H1 (cell line): ENCODE data around the gene ABCC4. TPM values are rescaled to one million over a fixed set of nuclear protein-coding genes. Genes with fewer than 3 reads are reported as not detected.

Experiments
- CTCF ChIA-PET: fragments of 300-600 bp; sonication (Branson Sonifier 250); formaldehyde crosslinking; loops from one replicate; lab custom pipeline; 2021; ENCODE audit not compliant: partially characterized antibody; lab: Charles Lee
- POLR2A ChIA-PET: fragments of 300-600 bp; sonication (Branson Sonifier 250); formaldehyde crosslinking; loops from one replicate; lab custom pipeline; 2021; ENCODE audit warnings: inconsistent platforms; ENCODE audit not compliant: partially characterized antibody; lab: Charles Lee
- DNase-seq, 2 experiments: peaks; one replicate each; pipeline versions ENCODE4 v3.0.0 to v3.0.0-alpha.2; 2010 to 2022; ENCODE audit warnings: low spot score in 2 of 2, low read depth in 1 of 2, mixed read lengths in 1 of 2
- FAIRE-seq: peaks from 2 replicates; lab custom pipeline; 2011; peaks lifted over from hg19 to GRCh38; lab: Jason Lieb, UNC
- H2AFZ ChIP-seq: 2 replicates; pipeline ENCODE4 v1.8.1; 2012; ENCODE audit warnings: low read length, inconsistent platforms
- H2AK5ac ChIP-seq: 2 replicates; pipeline ENCODE4 v1.6.1; 2013; ENCODE audit warnings: low read depth, low read length
- H2BK120ac ChIP-seq: replicated peaks from 2 replicates; pipeline ENCODE3; 2013; ENCODE audit warnings: low read depth, low read length, inconsistent platforms
- H2BK12ac ChIP-seq: 2 replicates; pipeline ENCODE4 v1.6.1; 2013; ENCODE audit warnings: low read depth, low read length
- H2BK15ac ChIP-seq: 2 replicates; pipeline ENCODE4 v1.6.1; 2013; ENCODE audit warnings: low read length
- H2BK20ac ChIP-seq: 2 replicates; pipeline ENCODE4 v1.6.1; 2013; ENCODE audit warnings: low read length
- H2BK5ac ChIP-seq: 2 replicates; pipeline ENCODE4 v1.6.1; 2013; ENCODE audit warnings: low read depth, low read length
- H3K14ac ChIP-seq: 2 replicates; pipeline ENCODE4 v1.6.1; 2013; ENCODE audit warnings: inconsistent platforms; ENCODE audit not compliant: insufficient read length
- H3K18ac ChIP-seq: 2 replicates; pipeline ENCODE4 v1.6.1; 2013; ENCODE audit warnings: low read length; ENCODE audit errors: extremely low read depth
- H3K23ac ChIP-seq: 2 replicates; pipeline ENCODE4 v1.6.1; 2013; ENCODE audit warnings: inconsistent platforms; ENCODE audit not compliant: insufficient read length
- H3K23me2 ChIP-seq: 2 replicates; pipeline ENCODE4 v1.6.1; 2013; ENCODE audit warnings: low read depth, low read length
- H3K27ac ChIP-seq: 2 replicates; pipeline ENCODE4 v1.6.1; 2011; ENCODE audit warnings: low read depth, low read length, inconsistent platforms
- H3K27me3 ChIP-seq, 4 experiments: replicated peaks in 1 of 4; 1 replicate in 1 of 4; 2 replicates in 3 of 4; pipeline versions ENCODE4 v1.6.1 to v1.8.1; 2011 to 2013; ENCODE audit warnings: low read length in 3 of 4, mild to moderate bottlenecking in 3 of 4, inconsistent platforms in 2 of 4, mixed read lengths in 2 of 4, moderate library complexity in 1 of 4; ENCODE audit not compliant: control insufficient read depth in 3 of 4, insufficient read depth in 3 of 4; ENCODE audit errors: extremely low read depth in 1 of 4
- H3K36me3 ChIP-seq, 4 experiments: 2 replicates each; pipeline versions ENCODE4 v1.6.1 to v1.8.1; 2011 to 2013; ENCODE audit warnings: mild to moderate bottlenecking in 4 of 4, low read length in 3 of 4, moderate library complexity in 2 of 4, control low read depth in 1 of 4, inconsistent platforms in 1 of 4; ENCODE audit not compliant: insufficient read depth in 4 of 4, control insufficient read depth in 2 of 4
- H3K4ac ChIP-seq: replicated peaks from 2 replicates; pipeline ENCODE3; 2013; ENCODE audit warnings: low read length, low read depth, mixed read lengths, inconsistent platforms; ENCODE audit not compliant: insufficient read length
- H3K4me1 ChIP-seq, 4 experiments: replicated peaks in 1 of 4; 1 replicate in 1 of 4; 2 replicates in 3 of 4; pipeline versions ENCODE4 v1.6.1 to v1.8.1; 2011 to 2013; ENCODE audit warnings: low read length in 3 of 4, inconsistent platforms in 2 of 4, mixed read lengths in 1 of 4; ENCODE audit not compliant: insufficient read depth in 4 of 4, control insufficient read depth in 3 of 4
- H3K4me2 ChIP-seq, 2 experiments: 2 replicates each; pipeline versions ENCODE4 v1.6.1 to v1.8.1; 2011 to 2013; ENCODE audit warnings: low read depth in 2 of 2, low read length in 2 of 2, control low read depth in 1 of 2, inconsistent platforms in 1 of 2, mild to moderate bottlenecking in 1 of 2; ENCODE audit not compliant: insufficient read depth in 1 of 2
- H3K4me3 ChIP-seq, 4 experiments: fragments of 200-600, 300-600 bp in 1 of 4; sonication (generic), shearing (Covaris generic), sonication (Bioruptor Twin) in 1 of 4; 2 replicates each; pipeline versions ENCODE4 v1.5.1 to v1.8.1; 2011 to 2016; ENCODE audit warnings: low read length in 4 of 4, low read depth in 3 of 4, control low read depth in 2 of 4, inconsistent platforms in 2 of 4, mild to moderate bottlenecking in 2 of 4, mixed read lengths in 1 of 4, moderate library complexity in 1 of 4; ENCODE audit not compliant: insufficient read depth in 2 of 4; ENCODE audit errors: extremely low read depth in 1 of 4
- H3K56ac ChIP-seq: replicated peaks from 2 replicates; pipeline ENCODE3; 2013; ENCODE audit warnings: low read depth, mild to moderate bottlenecking, mixed read lengths, low read length, inconsistent platforms; ENCODE audit not compliant: insufficient read length
- H3K79me1 ChIP-seq: 2 replicates; pipeline ENCODE4 v1.6.1; 2013; ENCODE audit warnings: low read depth, low read length, control low read depth
- H3K79me2 ChIP-seq, 2 experiments: 2 replicates each; pipeline versions ENCODE4 v1.6.1 to v1.8.1; 2012 to 2013; ENCODE audit warnings: low read length in 2 of 2, mild to moderate bottlenecking in 2 of 2, inconsistent platforms in 1 of 2; ENCODE audit not compliant: insufficient read depth in 2 of 2, control insufficient read depth in 1 of 2
- H3K9ac ChIP-seq, 4 experiments: replicated peaks in 1 of 4; 1 replicate in 1 of 4; 2 replicates in 3 of 4; pipeline versions ENCODE4 v1.6.1 to v1.8.1; 2011 to 2013; ENCODE audit warnings: low read depth in 3 of 4, low read length in 3 of 4, control low read depth in 2 of 4, mild to moderate bottlenecking in 2 of 4, moderate library complexity in 2 of 4, inconsistent platforms in 1 of 4; ENCODE audit errors: extremely low read depth in 1 of 4
- H3K9me3 ChIP-seq, 2 experiments: 2 replicates each; pipeline versions ENCODE4 v1.6.1 to v1.8.1; 2012 to 2013; ENCODE audit warnings: mild to moderate bottlenecking in 2 of 2, moderate library complexity in 2 of 2, control low read depth in 1 of 2, inconsistent platforms in 1 of 2, low read depth in 1 of 2, low read length in 1 of 2, mixed read lengths in 1 of 2; ENCODE audit not compliant: insufficient read depth in 2 of 2
- H4K20me1 ChIP-seq, 2 experiments: replicated peaks in 1 of 2; 2 replicates each; pipeline versions ENCODE3 to v1.8.1; 2011 to 2013; ENCODE audit warnings: inconsistent platforms in 2 of 2, low read length in 2 of 2, mild to moderate bottlenecking in 1 of 2; ENCODE audit not compliant: insufficient read depth in 2 of 2, control insufficient read depth in 1 of 2
- H4K5ac ChIP-seq: 2 replicates; pipeline ENCODE4 v1.6.1; 2013; ENCODE audit warnings: low read length, low read depth, mixed read lengths, inconsistent platforms; ENCODE audit not compliant: insufficient read length
- H4K8ac ChIP-seq: 2 replicates; pipeline ENCODE4 v1.8.0; 2013; ENCODE audit warnings: mild to moderate bottlenecking, moderate library complexity, low read length, inconsistent platforms; ENCODE audit not compliant: insufficient read depth; ENCODE audit errors: extremely low read depth
- H4K91ac ChIP-seq: replicated peaks from 2 replicates; pipeline ENCODE3; 2013; ENCODE audit warnings: low read length, mixed read lengths, inconsistent platforms; ENCODE audit not compliant: insufficient read length
- CEBPB ChIP-seq: IDR thresholded peaks from 2 replicates; pipeline ENCODE4 v1.6.1; 2012; ENCODE audit warnings: low read depth, low read length
- MAX ChIP-seq: IDR thresholded peaks from 2 replicates; pipeline ENCODE4 v1.6.1; 2012; ENCODE audit warnings: inconsistent platforms
- WGBS, 2 experiments: shearing (Covaris generic) in 1 of 2; methylation state at CpG; one replicate each; pipeline versions ENCODE4 v1.1.6 to v1.1.7; 2013 to 2015; ENCODE audit warnings: low lambda C conversion rate in 2 of 2, mixed read lengths in 2 of 2, inconsistent platforms in 1 of 2, low coverage in 1 of 2, missing lambda C conversion rate in 1 of 2; ENCODE audit not compliant: insufficient replicate concordance in 2 of 2, insufficient coverage in 1 of 2, insufficient read length in 1 of 2; ENCODE audit errors: extremely low coverage in 1 of 2, missing lambda C conversion rate in 1 of 2; 5-methylcytosine and 5-hydroxymethylcytosine counted together
- polyA plus RNA-seq, 7 experiments: library from polyadenylated mRNA; depleted of rRNA in 3 of 7; stranded (reverse) in 5 of 7; unstranded in 2 of 7; fragments of >200 nt in 5 of 7; fragments of 200-250 nt in 2 of 7; gene quantifications; 1 replicate in 5 of 7; 2 replicates in 1 of 7; 4 replicates in 1 of 7; pipeline versions ENCODE4 v1.2.1 to v1.2.3, GENCODE V29; 2011 to 2013; ENCODE audit warnings: missing spikeins in 2 of 7, mixed read lengths in 2 of 7
- total RNA-seq: library from RNA; stranded (reverse); fragmentation: NEBNext Ultra II Directional; extraction: Animal tissue kit (Norgen Biotek cat#: 25700); gene quantifications from 2 replicates; pipeline ENCODE4 v1.2.1, GENCODE V29; 2021

Gene ABCC4
- total and polyA plus RNA-seq, 2 of the 8 experiments (the other 6 are each of a cell fraction or from before 2014, with no cell fraction given), result 4.0 to 14.1 TPM

- Histone ChIP-seq H2AFZ (no peak overlapping the region), H2BK15ac (no peak overlapping the region), H3K4me3 (no peak overlapping the region), H4K8ac (no peak overlapping the region), H3K23me2 (no peaks in the 10 kb centered on the region), H2BK5ac (no peak overlapping the region), H3K18ac (no peak overlapping the region), H2BK120ac (no peak overlapping the region), H3K56ac (no peak overlapping the region), H3K4me1 (no peaks in the 10 kb centered on the region), H3K27ac (no peak overlapping the region), H4K91ac (no peak overlapping the region), H3K4me2 (no peak overlapping the region), H3K23ac (no peak overlapping the region), H3K27me3 (no peaks in the 10 kb centered on the region), H3K9ac (no peak overlapping the region), H3K79me1 (no peaks in the 10 kb centered on the region), H4K20me1 (peaks cover 0 to 2% of the 10 kb centered on the region in 2 experiments), H3K79me2 (no peaks in the 10 kb centered on the region), H3K14ac (no peak overlapping the region), H3K4ac (no peak overlapping the region), H2BK20ac (no peak overlapping the region), H4K5ac (no peak overlapping the region), H3K9me3 (no peaks in the 10 kb centered on the region), H2AK5ac (no peak overlapping the region), H3K36me3 (no peaks in the 10 kb centered on the region), H2BK12ac (no peak overlapping the region)
- WGBS, 2 experiments, result 88% methylated on average over 2 of the region's 2 CpGs; no CpG with 5 or more reads in 1 of the 2 experiments
- TF ChIP-seq CEBPB (no peak), MAX (no peak)
- POLR2A ChIA-PET, result no interaction called here
- CTCF ChIA-PET, result interaction anchor here (0.6 to 1.0 kb wide), 4 partner anchors 37 to 556 kb away, joined by 3 to 5 read pairs (median 3); no protein-coding TSS in a partner anchor
- FAIRE-seq (no peak), DNase-seq (no peak)
Measured at GRCh38 chr13:95239283-95239682, 62.0 kb downstream of the ABCC4 start.
